ENCODE results near the gene YIF1A. TPM values are rescaled to one million over a fixed set of nuclear protein-coding genes. Genes with fewer than 3 reads are reported as not detected.

YIF1A gene
- polyA plus RNA-seq, 1 donor (not counting 4 experiments of a cell fraction or from before 2014, with no cell fraction given): 80.3 TPM

GRCh38 chr11:66328031-66328301 lies 39.0 kb upstream of the YIF1A start:
- DNase-seq (ENCODE audit: low read depth, low spot score) (no peak), FAIRE-seq (peak; percentile 29)
- Histone ChIP-seq H3K27ac (ENCODE audit: control insufficient read depth, insufficient read depth, low read length) (no peak overlapping the region), H3K4me2 (ENCODE audit: control insufficient read depth, extremely low read depth, insufficient read depth, low read depth, low read length) (peak overlapping the region; percentile 34), H3K79me2 (ENCODE audit: control insufficient read depth, insufficient read depth, low read length) (peaks cover under 1% of the 10 kb centered on the region), H3K36me3 (ENCODE audit: control insufficient read depth in 2 of 2, extremely low read depth in 1 of 2, insufficient read depth in 2 of 2, low read length in 2 of 2) (peaks cover 15 to 18% of the 10 kb centered on the region in 2 experiments), H3K27me3 (ENCODE audit: control insufficient read depth, extremely low read depth, insufficient read depth, low read length) (no peaks in the 10 kb centered on the region), H3K9ac (ENCODE audit: control insufficient read depth, extremely low read depth, insufficient read depth, low read length) (no peak overlapping the region), H3K9me1 (ENCODE audit: control insufficient read depth, extremely low read depth, insufficient read depth, low read length) (no peaks in the 10 kb centered on the region), H3K4me1 (ENCODE audit: control insufficient read depth, extremely low read depth, insufficient read depth, low read length) (peaks cover 37% of the 10 kb centered on the region), H3K9me3 (ENCODE audit: control insufficient read depth, low read depth, low read length) (no peaks in the 10 kb centered on the region), H2AFZ (ENCODE audit: control insufficient read depth, low read length) (no peak overlapping the region), H3K4me3 (ENCODE audit: control insufficient read depth in 2 of 3, extremely low read depth in 1 of 3, insufficient read depth in 2 of 3, low read depth in 1 of 3, low read length in 3 of 3) (no peak overlapping the region), H4K20me1 (ENCODE audit: control insufficient read depth, extremely low read depth, insufficient read depth, low read length) (no peaks in the 10 kb centered on the region)
- dilution Hi-C loops (cut with MboI; ENCODE audit: extremely low pct_ligation_motif_present, low sequenced_read_pairs): no loop called here
- TF ChIP-seq CTCF (optimal IDR thresholded peaks at IDR 0.05 in 1 of 3, IDR thresholded peaks at IDR 0.05 in 1 of 3, conservative IDR thresholded peaks at IDR 0.05 in 1 of 3; ENCODE audit: extremely low read depth in 1 of 3, insufficient read depth in 2 of 3, low read length in 3 of 3) (no peak), EZH2 (IDR thresholded peaks at IDR 0.05; ENCODE audit: low read length) (no peak)

- dilution Hi-C loops (cut with MboI; ENCODE audit: extremely low pct_ligation_motif_present, low sequenced_read_pairs): no loop called here
- no peak for DNase-seq (ENCODE audit: low read depth, low spot score)
- H3K4me1 ChIP-seq (ENCODE audit: control insufficient read depth, extremely low read depth, insufficient read depth, low read length): peaks cover 37% of the 10 kb centered on the region
- no peaks in the 10 kb centered on the region for H3K79me2 ChIP-seq (ENCODE audit: control insufficient read depth, insufficient read depth, low read length)
- H3K27ac ChIP-seq (ENCODE audit: control insufficient read depth, insufficient read depth, low read length): peak overlapping the region; percentile 65
- peak overlapping the region; percentile 80 for H2AFZ ChIP-seq (ENCODE audit: control insufficient read depth, low read length)
- peaks cover 10 to 12% of the 10 kb centered on the region in 2 experiments for H3K36me3 ChIP-seq (ENCODE audit: control insufficient read depth in 2 of 2, extremely low read depth in 1 of 2, insufficient read depth in 2 of 2, low read length in 2 of 2)
- H3K9me3 ChIP-seq (ENCODE audit: control insufficient read depth, low read depth, low read length): no peaks in the 10 kb centered on the region
- FAIRE-seq: peak; percentile 80
- peak overlapping the region; percentile 58 for H3K9ac ChIP-seq (ENCODE audit: control insufficient read depth, extremely low read depth, insufficient read depth, low read length)
- peak overlapping the region; percentile 61 for H3K4me2 ChIP-seq (ENCODE audit: control insufficient read depth, extremely low read depth, insufficient read depth, low read depth, low read length)
- no peaks in the 10 kb centered on the region for H3K9me1 ChIP-seq (ENCODE audit: control insufficient read depth, extremely low read depth, insufficient read depth, low read length)
- no peaks in the 10 kb centered on the region for H4K20me1 ChIP-seq (ENCODE audit: control insufficient read depth, extremely low read depth, insufficient read depth, low read length)
- H3K27me3 ChIP-seq (ENCODE audit: control insufficient read depth, extremely low read depth, insufficient read depth, low read length): no peaks in the 10 kb centered on the region
- no peak overlapping the region for H3K4me3 ChIP-seq (ENCODE audit: control insufficient read depth in 2 of 3, extremely low read depth in 1 of 3, insufficient read depth in 2 of 3, low read depth in 1 of 3, low read length in 3 of 3)
- TF ChIP-seq CTCF (optimal IDR thresholded peaks at IDR 0.05 in 1 of 3, IDR thresholded peaks at IDR 0.05 in 1 of 3, conservative IDR thresholded peaks at IDR 0.05 in 1 of 3; ENCODE audit: extremely low read depth in 1 of 3, insufficient read depth in 2 of 3, low read length in 3 of 3) (no peak), EZH2 (IDR thresholded peaks at IDR 0.05; ENCODE audit: low read length) (no peak)
Measured at GRCh38 chr11:66327171-66328030, 38.5 kb upstream of the YIF1A start.
